Measurements from ENCODE around the gene IFNAR1. TPM values are rescaled to one million over a fixed set of nuclear protein-coding genes. Genes with fewer than 3 reads are reported as not detected.

The IFNAR1 gene
- total and polyA plus RNA-seq, 2 of the 8 experiments (the other 6 are each of a cell fraction or from before 2014, with no cell fraction given): 3.1 to 17.1 TPM

DNA sequence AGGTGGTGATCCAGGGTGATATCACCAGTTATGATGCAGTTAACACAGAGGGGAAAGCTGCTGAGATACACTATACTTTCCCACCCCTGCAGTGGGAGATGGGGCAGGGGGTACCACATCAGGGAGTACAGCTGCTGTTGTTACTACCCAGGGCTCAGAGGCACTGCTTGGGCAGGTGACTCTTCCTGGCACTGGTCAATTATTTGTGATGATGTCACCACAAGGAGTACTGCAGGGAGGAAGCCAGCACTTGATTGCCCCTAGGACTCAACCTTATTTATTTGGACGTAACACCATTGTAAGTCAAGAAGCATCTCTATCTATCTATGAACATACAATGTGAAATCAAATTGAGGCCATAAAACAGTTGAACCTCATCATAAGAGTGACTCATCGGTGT is 10.1 kb downstream of the IFNAR1 start:
- 91% methylated on average over 2 of the region's 2 CpGs; no CpG with 5 or more reads in 1 of the 2 experiments for whole genome bisulfite sequencing, 2 experiments (ENCODE audit: extremely low coverage in 1 of 2, insufficient coverage in 1 of 2, insufficient read length in 1 of 2, insufficient replicate concordance in 2 of 2, low coverage in 1 of 2, low lambda C conversion rate in 2 of 2, missing lambda C conversion rate in 1 of 2)
- no peaks in the 10 kb centered on the region for H3K4me1 ChIP-seq (replicated peaks in 1 of 4; ENCODE audit: control insufficient read depth in 3 of 4, insufficient read depth in 4 of 4, low read length in 3 of 4)
- no peak overlapping the region for H3K14ac ChIP-seq (ENCODE audit: insufficient read length)
- no peak overlapping the region for H2AFZ ChIP-seq (ENCODE audit: low read length)
- no peak overlapping the region for H2BK120ac ChIP-seq (replicated peaks; ENCODE audit: low read depth, low read length)
- no peaks in the 10 kb centered on the region for H3K23me2 ChIP-seq (ENCODE audit: low read depth, low read length)
- peaks cover 6 to 14% of the 10 kb centered on the region in 2 experiments; a peak in 1 of 4 replicates for H3K79me2 ChIP-seq (ENCODE audit: control insufficient read depth in 1 of 2, insufficient read depth in 2 of 2, low read length in 2 of 2)
- no peak overlapping the region for H2BK15ac ChIP-seq (ENCODE audit: low read length)
- CTCF ChIA-PET (ENCODE audit: partially characterized antibody): interaction anchor here (0.7 kb wide), 1 partner anchor 26 kb away, joined by 5 read pairs; no protein-coding TSS in a partner anchor
- POLR2A ChIA-PET (ENCODE audit: partially characterized antibody): interaction anchor here (1.3 kb wide), 1 partner anchor 9 kb away, joined by 3 read pairs; no protein-coding TSS in a partner anchor
- H3K27me3 ChIP-seq (replicated peaks in 1 of 4; ENCODE audit: control insufficient read depth in 3 of 4, extremely low read depth in 1 of 4, insufficient read depth in 3 of 4, low read length in 3 of 4): no peaks in the 10 kb centered on the region
- no peak overlapping the region for H3K23ac ChIP-seq (ENCODE audit: insufficient read length)
- H3K4ac ChIP-seq (replicated peaks; ENCODE audit: insufficient read length, low read depth, low read length): no peak overlapping the region
- H3K4me2 ChIP-seq (ENCODE audit: insufficient read depth in 1 of 2, low read depth in 2 of 2, low read length in 2 of 2): no peak overlapping the region
- no peak overlapping the region for H3K18ac ChIP-seq (ENCODE audit: extremely low read depth, low read length)
- no peak overlapping the region for H3K27ac ChIP-seq (ENCODE audit: low read depth, low read length)
- H2BK5ac ChIP-seq (ENCODE audit: low read depth, low read length): no peak overlapping the region
- DNase-seq (ENCODE audit: low read depth in 1 of 2, low spot score in 2 of 2) (no peak), FAIRE-seq (no peak)
- no peak overlapping the region for H4K5ac ChIP-seq (ENCODE audit: insufficient read length, low read depth, low read length)
- H2AK5ac ChIP-seq (ENCODE audit: low read depth, low read length): no peak overlapping the region
- peaks cover 0 to 8% of the 10 kb centered on the region in 2 experiments for H4K20me1 ChIP-seq (replicated peaks in 1 of 2; ENCODE audit: control insufficient read depth in 1 of 2, insufficient read depth in 2 of 2, low read length in 2 of 2)
- no peak overlapping the region for H2BK20ac ChIP-seq (ENCODE audit: low read length)
- H3K4me3 ChIP-seq (ENCODE audit: extremely low read depth in 1 of 4, insufficient read depth in 2 of 4, low read depth in 3 of 4, low read length in 4 of 4): no peak overlapping the region
- peaks cover 0 to 9% (median 3%) of the 10 kb centered on the region in 4 experiments; a peak in 3 of 8 replicates for H3K36me3 ChIP-seq (ENCODE audit: control insufficient read depth in 2 of 4, insufficient read depth in 4 of 4, low read length in 3 of 4)
- H3K9ac ChIP-seq (replicated peaks in 1 of 4; ENCODE audit: extremely low read depth in 1 of 4, low read depth in 3 of 4, low read length in 3 of 4): no peak overlapping the region; a peak in 1 of 7 replicates
- H3K9me3 ChIP-seq (ENCODE audit: insufficient read depth in 2 of 2, low read depth in 1 of 2, low read length in 1 of 2): no peaks in the 10 kb centered on the region; a peak in 1 of 4 replicates
- no peak overlapping the region for H4K8ac ChIP-seq (ENCODE audit: extremely low read depth, insufficient read depth, low read length)
- H3K56ac ChIP-seq (replicated peaks; ENCODE audit: insufficient read length, low read depth, low read length): no peak overlapping the region
- no peak overlapping the region for H2BK12ac ChIP-seq (ENCODE audit: low read depth, low read length)
- H4K91ac ChIP-seq (replicated peaks; ENCODE audit: insufficient read length, low read length): no peak overlapping the region
- peaks cover 4% of the 10 kb centered on the region for H3K79me1 ChIP-seq (ENCODE audit: low read depth, low read length)
- TF ChIP-seq, protein P1, sequence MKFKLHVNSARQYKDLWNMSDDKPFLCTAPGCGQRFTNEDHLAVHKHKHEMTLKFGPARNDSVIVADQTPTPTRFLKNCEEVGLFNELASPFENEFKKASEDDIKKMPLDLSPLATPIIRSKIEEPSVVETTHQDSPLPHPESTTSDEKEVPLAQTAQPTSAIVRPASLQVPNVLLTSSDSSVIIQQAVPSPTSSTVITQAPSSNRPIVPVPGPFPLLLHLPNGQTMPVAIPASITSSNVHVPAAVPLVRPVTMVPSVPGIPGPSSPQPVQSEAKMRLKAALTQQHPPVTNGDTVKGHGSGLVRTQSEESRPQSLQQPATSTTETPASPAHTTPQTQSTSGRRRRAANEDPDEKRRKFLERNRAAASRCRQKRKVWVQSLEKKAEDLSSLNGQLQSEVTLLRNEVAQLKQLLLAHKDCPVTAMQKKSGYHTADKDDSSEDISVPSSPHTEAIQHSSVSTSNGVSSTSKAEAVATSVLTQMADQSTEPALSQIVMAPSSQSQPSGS (IDR thresholded peaks at IDR 0.05; ENCODE audit: low read length): no peak
- TF ChIP-seq ZNF274 (IDR thresholded peaks at IDR 0.05; ENCODE audit: borderline replicate concordance, extremely low read depth, low read length) (no peak), KDM5A (IDR thresholded peaks at IDR 0.05; ENCODE audit: low read length) (no peak), BRCA1 (IDR thresholded peaks at IDR 0.05; ENCODE audit: low read depth, low read length) (no peak), SP2 (IDR thresholded peaks at IDR 0.05; ENCODE audit: low read length) (no peak), CTBP2 (IDR thresholded peaks at IDR 0.05; ENCODE audit: borderline replicate concordance, insufficient read depth, insufficient read length, low read length) (no peak), TEAD4 (IDR thresholded peaks at IDR 0.05; ENCODE audit: low read depth, low read length) (no peak), JUND (IDR thresholded peaks at IDR 0.05; ENCODE audit: low read length) (no peak), SUZ12 (IDR thresholded peaks at IDR 0.05; ENCODE audit: low read length) (no peak), TBP (IDR thresholded peaks at IDR 0.05; ENCODE audit: low read depth, low read length) (no peak), SAP30 (IDR thresholded peaks at IDR 0.05; ENCODE audit: insufficient read depth, insufficient replicate concordance, low read length) (no peak), KDM4A (IDR thresholded peaks at IDR 0.05; ENCODE audit: low read depth, low read length, severe bottlenecking) (no peak), CBX5 (IDR thresholded peaks at IDR 0.05; ENCODE audit: low read depth, low read length) (no peak)
